Mucosa of descending colon (tissue), 3 donors: Measurements from ENCODE around the gene NKAIN2. TPM values are rescaled to one million over a fixed set of nuclear protein-coding genes. Genes with fewer than 3 reads are reported as not detected.

Source experiments
- ATAC-seq: fragments of 200-7000 bp; cut with Tn5 transposase; one replicate; pipeline ENCODE4 v1.9.1; 2020; ENCODE audit warnings: mild to moderate bottlenecking, moderate library complexity
- DNase-seq, 3 donors: peaks; one replicate each; pipeline ENCODE4 v3.0.0-alpha.2; 2020
- H3K36me3 ChIP-seq: fragments of 200-600 bp; one replicate; pipeline ENCODE4 v1.8.0; 2021; ENCODE audit warnings: low read depth, mild to moderate bottlenecking
- H3K4me1 ChIP-seq: fragments of 200-600 bp; one replicate; pipeline ENCODE4 v1.8.0; 2021; ENCODE audit warnings: low read depth, mild to moderate bottlenecking
- H3K4me3 ChIP-seq: fragments of 200-600 bp; one replicate; pipeline ENCODE4 v1.8.0; 2021; ENCODE audit warnings: mild to moderate bottlenecking
- H3K9me3 ChIP-seq: fragments of 200-600 bp; one replicate; pipeline ENCODE4 v1.8.0; 2021; ENCODE audit warnings: mild to moderate bottlenecking
- CTCF ChIP-seq: fragments of 200-600 bp; IDR thresholded peaks from one replicate; pipeline ENCODE4 v1.8.0; 2022; ENCODE audit warnings: antibody characterized with exemption, mild to moderate bottlenecking
- intact Hi-C, 2 donors: fragments of 100-400 bp; cut with DNase I in 1 of 2; cut with micrococcal nuclease in 1 of 2; formaldehyde crosslinking; loops; one replicate each; pipeline versions ENCODE4 v1.11.0 to v1.11.1; 2022; cut with DNase I, micrococcal nuclease
- total RNA-seq, 3 donors: library from RNA; stranded (reverse); fragmentation: NEBNext Ultra II Directional in 2 of 3; extraction: Animal tissue kit (Norgen Biotek cat#: 25700) in 2 of 3; gene quantifications; one replicate each; pipeline versions ENCODE4 v1.2.1 to v1.2.4, GENCODE V29; 2021 to 2023
- donor health status: DM: no; HTN: no; CAD: no; lungs with moderate emphysema.
- donor health status: DM: no; HTN: no; CAD: no.
- donor health status: DM: no; HTN: yes; CAD: no.

Gene NKAIN2
- total RNA-seq, 3 donors from 2014 or later, result 0.34 to 4.7 (median 0.69) TPM

GRCh38 chr6:124073021-124073420 lies 269.4 kb downstream of the NKAIN2 start:
- Histone ChIP-seq H3K36me3 (no peaks in the 10 kb centered on the region), H3K4me3 (no peak overlapping the region), H3K9me3 (no peaks in the 10 kb centered on the region), H3K4me1 (no peaks in the 10 kb centered on the region)
- ATAC-seq (no peak), DNase-seq (no peak)
- no peak for TF ChIP-seq CTCF
- intact Hi-C loops, result no loop called here

GRCh38 chr6:124073820-124074587 lies 270.3 kb downstream of the NKAIN2 start:
- Histone ChIP-seq H3K4me1 (no peaks in the 10 kb centered on the region), H3K4me3 (no peak overlapping the region), H3K9me3 (no peaks in the 10 kb centered on the region), H3K36me3 (no peaks in the 10 kb centered on the region)
- TF ChIP-seq CTCF, result no peak
- ATAC-seq, result no peak
- intact Hi-C loops, result no loop called here
- DNase-seq, result no peak

- Histone ChIP-seq H3K4me1 (no peaks in the 10 kb centered on the region), H3K9me3 (no peaks in the 10 kb centered on the region), H3K36me3 (no peaks in the 10 kb centered on the region), H3K4me3 (no peak overlapping the region)
- ATAC-seq (no peak), DNase-seq (no peak)
- TF ChIP-seq CTCF, result no peak
- intact Hi-C loops, result no loop called here
Observed at GRCh38 chr6:124074606-124075005, 270.9 kb downstream of the NKAIN2 start.

- DNase-seq (no peak), ATAC-seq (no peak)
- no peak for TF ChIP-seq CTCF
- Histone ChIP-seq H3K4me3 (no peak overlapping the region), H3K4me1 (no peaks in the 10 kb centered on the region), H3K36me3 (no peaks in the 10 kb centered on the region), H3K9me3 (no peaks in the 10 kb centered on the region)
- intact Hi-C loops, result no loop called here
Observed at GRCh38 chr6:124076336-124077048, 272.8 kb downstream of the NKAIN2 start.

GRCh38 chr6:124078169-124078568 lies 274.5 kb downstream of the NKAIN2 start:
- intact Hi-C loops, result no loop called here
- DNase-seq (no peak), ATAC-seq (no peak)
- no peaks in the 10 kb centered on the region for H3K4me1 ChIP-seq
- H3K9me3 ChIP-seq, result no peaks in the 10 kb centered on the region
- TF ChIP-seq CTCF, result no peak
- no peak overlapping the region for H3K4me3 ChIP-seq
- no peaks in the 10 kb centered on the region for H3K36me3 ChIP-seq
